Activated CD4-positive, alpha-beta T cell treated with anti-CD3 and anti-CD28 coated beads for 4 hours (primary cell): Measurements from ENCODE around the gene CGAS.
"Not testable (repeated sequence)": the region's sequence is repeated elsewhere in the genome, so short reads cannot be mapped to it uniquely, and the experiment has no call there.

ENCODE experiments used
- DNase-seq, 2 donors: peaks; one replicate each; pipeline ENCODE4 v3.0.0-alpha.2; 2020

CGAS gene

DNA sequence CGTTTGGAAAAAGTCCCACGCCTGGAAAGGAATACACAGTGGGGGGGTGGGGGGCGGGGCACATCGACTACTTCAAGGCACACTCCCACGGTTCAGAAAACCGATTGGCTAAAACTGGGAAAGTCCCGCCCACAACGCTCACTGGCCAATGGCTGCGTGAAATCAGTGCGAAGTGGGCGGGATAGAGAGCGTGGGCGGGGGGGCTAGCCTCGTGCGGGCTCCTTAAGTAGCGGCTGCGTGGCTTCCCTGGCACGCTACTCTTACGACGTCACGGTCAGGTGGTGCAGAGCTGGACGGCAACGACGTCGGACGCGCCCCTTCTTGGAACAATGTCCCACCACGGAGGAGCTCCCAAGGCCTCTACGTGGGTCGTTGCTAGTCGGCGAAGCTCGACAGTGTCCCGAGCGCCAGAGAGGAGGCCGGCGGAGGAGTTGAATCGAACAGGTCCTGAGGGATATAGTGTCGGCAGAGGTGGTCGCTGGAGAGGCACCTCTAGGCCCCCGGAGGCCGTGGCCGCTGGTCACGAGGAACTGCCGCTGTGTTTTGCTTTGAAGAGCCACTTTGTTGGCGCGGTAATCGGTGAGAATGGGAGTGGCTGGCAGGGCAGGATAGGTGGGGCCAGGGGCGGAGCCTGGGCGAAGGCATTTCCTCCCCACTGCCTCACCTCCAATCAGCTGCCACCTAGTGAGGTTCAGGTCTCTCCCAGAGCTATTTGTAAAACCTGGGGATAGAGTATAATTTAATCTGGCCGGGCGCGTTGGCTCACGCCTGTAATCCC is 57.3 kb downstream of the CGAS start, which contains the start of gene DDX43:
Gene DDX43 (plus strand): TSS at position 252 of the 778 bp plus-strand sequence. CDS start 78 bp downstream, at position 330.
- peak in 1 of 2 donors; percentile 23 for DNase-seq

DNA sequence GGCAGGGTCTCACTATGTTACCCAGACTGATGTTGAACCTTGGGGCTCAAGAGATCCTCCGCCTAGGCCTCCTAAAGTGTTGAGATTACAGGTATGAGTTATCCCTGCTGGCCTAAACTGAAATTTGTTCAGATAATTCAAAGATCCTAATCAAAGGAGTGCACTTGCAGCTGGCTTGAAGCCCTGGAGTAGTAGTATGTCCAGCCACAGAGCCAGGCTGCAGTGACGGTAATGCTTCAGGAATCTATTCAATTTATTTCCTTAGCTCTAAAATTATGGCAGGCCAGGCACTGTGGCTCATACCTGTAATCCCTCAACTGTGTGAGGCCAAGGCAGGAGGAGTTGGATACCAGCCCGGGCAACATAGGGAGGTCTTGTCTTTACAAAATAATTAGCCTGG is 58.8 kb downstream of the CGAS start:
- no peak for DNase-seq

DNA sequence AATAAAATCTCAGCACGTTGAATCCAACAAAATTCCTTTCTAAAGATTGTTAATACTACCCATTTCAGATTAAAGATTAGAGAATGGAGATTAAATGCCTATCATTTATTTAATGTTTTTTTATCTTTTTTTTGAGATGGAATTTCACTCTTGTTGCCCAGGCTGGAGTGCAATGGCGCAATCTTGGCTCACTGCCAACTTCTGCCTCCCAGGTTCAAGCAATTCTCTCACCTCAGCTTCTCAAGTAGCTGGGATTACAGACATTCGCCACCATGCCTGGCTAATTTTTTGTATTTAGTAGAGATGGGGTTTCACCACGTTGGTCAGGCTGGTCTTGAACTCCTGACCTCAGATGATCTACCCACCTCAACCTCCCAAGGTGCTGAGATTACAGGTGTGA is 59.9 kb downstream of the CGAS start:
- not testable (repeated sequence) for DNase-seq

DNA sequence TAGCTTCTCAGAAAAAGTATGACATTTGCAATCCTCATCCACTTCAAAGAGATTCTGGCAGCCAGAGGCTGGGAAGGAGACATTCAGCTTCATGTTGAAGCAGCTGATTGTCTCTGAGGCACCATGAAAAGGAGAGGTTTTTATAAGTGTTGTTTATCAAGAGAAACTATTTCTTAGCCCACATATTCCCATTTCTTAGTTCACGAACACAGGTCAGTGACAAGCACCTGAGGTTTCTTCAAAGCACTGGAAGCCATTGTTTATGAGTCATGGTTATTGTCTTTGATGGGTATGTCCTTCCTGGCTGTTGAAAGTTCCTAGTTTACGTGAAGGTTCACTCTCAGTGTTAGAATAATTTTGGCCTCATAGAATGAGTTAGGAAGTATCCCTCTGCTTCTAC is 60.4 kb downstream of the CGAS start:
- no peak for DNase-seq

DNA sequence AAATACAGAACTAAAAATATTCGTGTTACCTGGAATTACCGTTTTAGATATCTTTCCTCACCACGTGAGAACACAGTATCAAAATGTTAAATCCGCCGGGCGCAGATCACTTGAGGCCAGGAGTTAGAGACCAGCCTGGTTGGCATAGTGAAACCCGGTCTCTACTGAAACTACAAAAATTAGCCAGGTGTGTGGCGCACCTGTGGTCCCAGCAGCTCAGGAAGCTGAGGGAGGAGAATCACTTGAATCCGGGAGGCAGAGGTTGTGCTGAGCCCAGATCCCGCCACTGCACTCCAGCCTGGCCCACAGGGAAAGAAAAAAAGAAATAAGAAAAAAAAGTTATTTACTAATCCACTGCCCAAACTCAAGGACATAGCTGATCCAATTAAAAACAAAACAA is 62.2 kb downstream of the CGAS start:
- DNase-seq: no peak

DNA sequence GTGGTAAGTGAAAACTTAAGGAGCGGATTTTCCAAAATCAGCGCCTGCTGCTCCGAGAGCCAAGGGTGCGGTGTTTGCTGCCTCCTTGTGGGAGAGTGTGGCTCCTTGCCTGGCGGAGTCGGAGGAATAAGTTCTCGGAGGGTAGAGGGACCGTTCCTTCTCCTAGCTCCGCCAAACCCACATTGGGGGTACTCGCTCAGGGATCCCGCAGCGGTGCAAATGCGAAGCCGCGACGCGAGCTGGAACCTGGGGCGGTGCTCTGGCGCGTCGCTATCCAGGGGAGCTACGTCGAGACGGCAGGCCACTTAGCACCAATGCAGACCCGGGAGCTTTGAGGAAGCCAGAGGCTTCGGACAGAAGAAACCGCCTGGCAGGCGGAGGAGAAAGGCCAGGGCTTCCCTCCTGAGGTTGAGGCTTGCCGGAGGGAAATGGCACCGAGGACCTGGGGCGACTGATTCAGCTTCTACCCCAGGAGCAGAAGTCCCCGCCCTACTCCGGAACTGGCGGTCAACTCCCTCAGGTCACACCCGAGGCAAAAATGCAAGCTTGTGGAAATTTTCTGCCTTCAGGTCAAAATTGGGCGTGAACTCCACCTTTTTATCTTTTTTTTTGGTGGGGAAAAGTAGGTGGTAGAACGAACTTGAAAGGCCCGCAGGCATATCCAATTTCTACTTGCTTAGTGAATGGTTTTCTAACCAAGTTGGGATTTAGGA is 63.1 kb downstream of the CGAS start:
- peak; percentile 47 to 55 for DNase-seq

DNA sequence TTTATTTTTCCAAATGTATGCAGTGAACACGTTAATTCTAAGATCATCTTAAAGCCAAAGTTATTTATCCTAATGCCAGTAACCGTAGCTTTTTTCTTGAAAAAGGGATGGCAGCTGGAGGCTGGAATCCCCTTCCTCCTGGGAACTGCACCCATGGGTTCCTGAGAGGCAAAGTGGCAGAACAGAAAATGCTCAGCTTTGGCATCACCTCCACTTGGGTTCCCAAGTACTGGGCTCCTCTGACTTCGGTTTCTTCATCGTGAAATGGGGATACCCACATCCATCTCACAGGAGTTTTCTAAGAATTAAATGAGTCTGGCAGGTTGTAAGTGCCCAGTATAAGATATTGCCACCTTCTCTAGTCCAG is 63.7 kb downstream of the CGAS start:
- DNase-seq: no peak

DNA sequence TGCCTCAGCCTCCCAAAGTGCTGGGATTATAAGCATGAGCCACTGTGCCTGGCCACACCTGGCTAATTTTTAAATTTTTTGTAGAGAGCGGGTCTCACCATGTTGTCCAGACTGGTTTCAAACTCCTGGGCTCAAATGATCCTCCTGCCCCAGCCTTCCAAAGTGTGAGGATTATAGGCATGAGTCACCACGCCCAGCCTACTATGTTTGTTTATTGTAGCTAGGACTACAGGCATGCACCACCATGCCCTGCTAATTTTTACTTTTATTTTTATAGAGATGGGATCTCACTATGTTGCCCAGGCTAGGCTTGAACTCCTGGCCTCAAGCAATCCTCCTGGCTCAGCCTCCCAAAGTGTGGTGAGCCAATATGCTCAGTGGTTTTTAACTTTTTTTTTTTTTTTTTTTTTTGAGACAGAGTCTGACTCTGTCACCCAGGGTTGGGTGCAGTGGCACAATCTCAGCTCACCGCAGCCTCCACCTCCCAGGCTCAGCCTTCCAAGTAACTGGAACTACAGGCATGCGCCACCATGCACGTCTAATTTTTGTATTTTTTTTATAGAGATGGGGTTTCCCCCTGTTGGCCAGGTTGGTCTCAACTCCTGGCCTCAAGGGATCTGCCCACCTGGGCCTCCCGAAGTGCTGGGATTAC is 69.5 kb downstream of the CGAS start:
- DNase-seq: no peak

DNA sequence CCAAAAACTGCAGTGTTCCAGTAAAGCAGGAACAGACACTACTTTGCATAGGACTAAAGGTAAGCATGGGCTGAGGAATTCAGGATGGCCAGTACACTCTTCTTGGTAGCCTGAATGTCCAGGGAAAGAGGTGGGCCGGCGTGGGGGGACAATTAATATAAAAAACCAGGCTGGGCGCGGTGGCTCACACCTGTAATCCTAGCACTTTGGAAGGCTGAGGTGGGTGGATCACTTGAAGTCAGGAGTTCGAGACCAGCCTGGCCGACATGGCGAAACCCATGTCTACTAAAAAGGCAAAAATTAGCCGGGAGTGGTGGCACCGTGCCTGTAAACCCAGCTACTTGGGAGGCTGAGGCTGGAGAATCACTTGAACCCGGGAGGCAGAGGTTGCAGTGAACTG is 70.6 kb downstream of the CGAS start:
- DNase-seq: not testable (repeated sequence)

DNA sequence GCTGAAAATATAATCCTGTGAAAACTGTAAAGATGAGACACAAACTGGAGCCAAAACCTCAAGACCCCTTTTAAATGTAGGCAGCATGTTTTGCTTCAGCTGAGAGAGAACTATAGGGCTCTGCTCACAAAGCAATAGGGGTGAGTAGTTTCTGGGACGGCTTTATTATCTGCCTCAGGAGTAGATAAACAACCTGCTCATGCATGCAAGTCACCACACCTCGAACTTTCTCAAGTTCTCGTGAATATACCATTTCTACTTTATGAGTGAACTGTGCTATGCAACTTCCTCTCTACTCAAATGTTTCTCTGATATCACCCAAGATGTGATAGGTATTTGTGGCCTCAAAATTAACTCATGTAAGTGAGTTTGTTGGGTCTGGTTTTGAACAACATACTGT is 74.9 kb downstream of the CGAS start:
- no peak for DNase-seq

DNA sequence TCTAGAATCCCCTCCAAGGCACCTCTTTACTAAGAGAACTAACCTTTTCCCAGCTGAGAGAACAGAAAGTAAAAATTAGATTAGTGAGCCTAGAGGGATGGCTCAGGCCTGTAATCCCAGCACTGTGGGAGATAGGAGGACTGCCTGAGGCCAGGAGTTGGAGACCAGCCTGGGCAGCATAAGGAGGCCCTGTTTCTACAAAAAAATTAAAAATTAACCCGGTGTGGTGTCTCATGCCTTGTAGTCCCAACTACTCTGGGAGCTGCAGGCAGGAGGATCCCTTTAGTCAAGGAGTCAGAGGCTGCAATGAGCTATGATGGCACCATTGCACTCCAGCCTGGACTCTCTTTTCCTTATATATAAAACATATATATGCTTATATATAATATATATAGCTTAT is 76.9 kb downstream of the CGAS start:
- DNase-seq: no peak
